Hepatocyte (in vitro differentiated cells): ENCODE results near the gene POLE2. TPM values are rescaled to one million over a fixed set of nuclear protein-coding genes. Genes with fewer than 3 reads are reported as not detected.

Source experiments
- DNase-seq: peaks from one replicate; pipeline ENCODE4 v3.0.0-alpha.2; 2016; ENCODE audit warnings: low spot score
- H2AFZ ChIP-seq: fragments of 200-600 bp; sonication (generic); 2 replicates; pipeline ENCODE4 v1.6.0; 2016; ENCODE audit warnings: antibody characterized with exemption, mild to moderate bottlenecking
- H3K27ac ChIP-seq: fragments of 200-600 bp; sonication (generic); 2 replicates; pipeline ENCODE4 v1.5.1; 2016; ENCODE audit warnings: mild to moderate bottlenecking
- H3K27me3 ChIP-seq: fragments of 200-600 bp; sonication (generic); 2 replicates; pipeline ENCODE4 v1.6.1; 2016
- H3K36me3 ChIP-seq: fragments of 200-600 bp; sonication (generic); replicated peaks from 2 replicates; pipeline ENCODE4 v1.5.1; 2016; ENCODE audit warnings: low read depth; ENCODE audit not compliant: insufficient read depth
- H3K4me1 ChIP-seq: fragments of 200-600 bp; sonication (generic); 2 replicates; pipeline ENCODE4 v1.5.1; 2016; ENCODE audit warnings: mild to moderate bottlenecking, moderate library complexity; ENCODE audit not compliant: insufficient read depth
- H3K4me2 ChIP-seq: fragments of 200-600 bp; sonication (generic); 2 replicates; pipeline ENCODE4 v1.6.0; 2016
- H3K4me3 ChIP-seq: fragments of 200-600 bp; sonication (generic); 2 replicates; pipeline ENCODE4 v1.5.1; 2016; ENCODE audit warnings: mild to moderate bottlenecking
- H3K79me2 ChIP-seq: fragments of 200-600 bp; sonication (generic); 2 replicates; pipeline ENCODE4 v1.6.0; 2017; ENCODE audit warnings: mild to moderate bottlenecking
- H3K9me2 ChIP-seq: fragments of 200-600 bp; sonication (generic); replicated peaks from 2 replicates; pipeline ENCODE4 v1.6.0; 2017; ENCODE audit warnings: mild to moderate bottlenecking; ENCODE audit not compliant: insufficient read depth
- H3K9me3 ChIP-seq: fragments of 200-600 bp; sonication (generic); 2 replicates; pipeline ENCODE4 v1.5.1; 2016; ENCODE audit warnings: low read depth, mild to moderate bottlenecking
- H4K20me1 ChIP-seq: fragments of 200-600 bp; sonication (generic); 2 replicates; pipeline ENCODE4 v1.6.0; 2016; ENCODE audit warnings: mild to moderate bottlenecking; ENCODE audit not compliant: insufficient read depth, poor library complexity, severe bottlenecking
- CTCF ChIP-seq: fragments of 200-600 bp; sonication (generic); IDR thresholded peaks from 2 replicates; pipeline ENCODE4 v1.5.1; 2016; ENCODE audit warnings: antibody characterized with exemption, mild to moderate bottlenecking; ENCODE audit not compliant: poor library complexity
- EZH2 ChIP-seq: fragments of 200-600 bp; sonication (generic); IDR thresholded peaks from 2 replicates; pipeline ENCODE4 v1.6.1; 2016; ENCODE audit warnings: antibody characterized with exemption, mild to moderate bottlenecking, borderline replicate concordance
- EZH2phosphoT487 ChIP-seq: fragments of 200-600 bp; sonication (generic); IDR thresholded peaks from one replicate; pipeline ENCODE4 v1.6.1; 2018; ENCODE audit warnings: antibody characterized with exemption, mild to moderate bottlenecking, low read depth, moderate library complexity; ENCODE audit not compliant: unreplicated experiment, severe bottlenecking
- WGBS: methylation state at CpG from one replicate; pipeline ENCODE4 v1.1.6; 2016; ENCODE audit warnings: low lambda C conversion rate; ENCODE audit errors: missing lambda C conversion rate; 5-methylcytosine and 5-hydroxymethylcytosine counted together
- polyA plus RNA-seq: library from polyadenylated mRNA; unstranded; fragments of >200 nt; fragmentation: Nextera tagmentation; extraction: Ambion mirVana; gene quantifications from 2 replicates; pipeline ENCODE4 v1.2.1, GENCODE V29; 2016
- total RNA-seq: library from RNA; depleted of rRNA; stranded (reverse); fragments of >200 nt; gene quantifications from 2 replicates; pipeline ENCODE4 v1.2.3, GENCODE V29; 2014

POLE2 gene
- total and polyA plus RNA-seq, 2 experiments from 2014 or later: 3.9 to 7.6 TPM

GRCh38 chr14:49692193-49692757, 4.3 kb upstream of the POLE2 start:
- DNase-seq: no peak
- peaks cover 11% of the 10 kb centered on the region for H3K79me2 ChIP-seq
- H2AFZ ChIP-seq: peak overlapping the region; percentile 90
- no peaks in the 10 kb centered on the region for H3K9me2 ChIP-seq
- H3K27me3 ChIP-seq: no peaks in the 10 kb centered on the region
- H3K4me1 ChIP-seq: peaks cover 5% of the 10 kb centered on the region
- no peak for TF ChIP-seq CTCF
- TF ChIP-seq EZH2phosphoT487: no peak
- no peak for TF ChIP-seq EZH2
- no peaks in the 10 kb centered on the region for H3K9me3 ChIP-seq
- no peaks in the 10 kb centered on the region for H3K36me3 ChIP-seq
- peak overlapping the region; percentile 37 for H3K4me3 ChIP-seq
- H3K4me2 ChIP-seq: peak overlapping the region; percentile 83
- WGBS: 53% methylated on average over 6 of the region's 6 CpGs
- H4K20me1 ChIP-seq: no peaks in the 10 kb centered on the region
- H3K27ac ChIP-seq: peak overlapping the region; percentile 99

- H2AFZ ChIP-seq: peak overlapping the region; percentile 90
- no peak for DNase-seq
- H3K4me3 ChIP-seq: no peak overlapping the region
- peaks cover 5% of the 10 kb centered on the region for H3K4me1 ChIP-seq
- no peaks in the 10 kb centered on the region for H4K20me1 ChIP-seq
- TF ChIP-seq EZH2: no peak
- no peak for TF ChIP-seq CTCF
- no peak for TF ChIP-seq EZH2phosphoT487
- H3K9me2 ChIP-seq: no peaks in the 10 kb centered on the region
- H3K4me2 ChIP-seq: peak overlapping the region; percentile 83
- H3K36me3 ChIP-seq: no peaks in the 10 kb centered on the region
- peaks cover 20% of the 10 kb centered on the region for H3K79me2 ChIP-seq
- no peaks in the 10 kb centered on the region for H3K27me3 ChIP-seq
- 72% methylated on average over 4 of the region's 4 CpGs for WGBS
- H3K27ac ChIP-seq: no peak overlapping the region
- H3K9me3 ChIP-seq: no peaks in the 10 kb centered on the region
These were observed 3.0 kb upstream of the POLE2 start for GRCh38 chr14:49691031-49691430.

GRCh38 chr14:49688701-49689030, 652 bp upstream of the POLE2 start:
- 85% methylated on average over 8 of the region's 8 CpGs for WGBS
- Histone ChIP-seq H3K27ac (peak overlapping the region; percentile 90), H3K4me2 (peak overlapping the region; percentile 81), H3K9me2 (no peaks in the 10 kb centered on the region), H3K4me1 (peaks cover 5% of the 10 kb centered on the region), H2AFZ (peak overlapping the region; percentile 83), H3K36me3 (no peaks in the 10 kb centered on the region), H3K9me3 (no peaks in the 10 kb centered on the region), H3K4me3 (no peak overlapping the region), H3K27me3 (no peaks in the 10 kb centered on the region), H3K79me2 (peaks cover 14% of the 10 kb centered on the region), H4K20me1 (no peaks in the 10 kb centered on the region)
- DNase-seq: no peak
- TF ChIP-seq CTCF (no peak), EZH2 (no peak), EZH2phosphoT487 (no peak)
